Bronchial epithelial cell (primary cell): ENCODE results near the gene TNFRSF1A. TPM values are rescaled to one million over a fixed set of nuclear protein-coding genes. Genes with fewer than 3 reads are reported as not detected.

Experiments used
- DNase-seq: peaks from one replicate; pipeline ENCODE4 v3.0.0-alpha.2; 2010; ENCODE audit warnings: low read depth
- FAIRE-seq: peaks from 2 replicates; lab custom pipeline; 2011; peaks lifted over from hg19 to GRCh38; lab: Jason Lieb, UNC
- H3K27me3 ChIP-seq: 2 replicates; pipeline ENCODE4 v1.5.1; 2011; ENCODE audit warnings: low read length; ENCODE audit not compliant: control insufficient read depth, insufficient read depth
- H3K36me3 ChIP-seq: 2 replicates; pipeline ENCODE4 v1.5.1; 2011; ENCODE audit warnings: low read length; ENCODE audit not compliant: control insufficient read depth, insufficient read depth
- H3K4me3 ChIP-seq: 2 replicates; pipeline ENCODE4 v1.5.1; 2011; ENCODE audit warnings: mild to moderate bottlenecking, low read depth, low read length, control low read depth
- CTCF ChIP-seq: IDR thresholded peaks from 2 replicates; pipeline ENCODE4 v1.5.1; 2011; ENCODE audit warnings: mild to moderate bottlenecking, moderate library complexity, low read length, control low read depth, inconsistent platforms; ENCODE audit not compliant: insufficient read depth, severe bottlenecking
- total RNA-seq: library from RNA; depleted of rRNA; stranded (reverse); fragments of >200 nt; gene quantifications from 2 replicates; pipeline ENCODE4 v1.2.1, GENCODE V29; 2014

Gene TNFRSF1A
- total RNA-seq, 1 donor from 2014 or later = 26.9 TPM

- no peak for FAIRE-seq
- no peak for DNase-seq
- Histone ChIP-seq H3K27me3 (no peaks in the 10 kb centered on the region), H3K4me3 (no peak overlapping the region), H3K36me3 (peaks cover 35% of the 10 kb centered on the region)
- no peak for TF ChIP-seq CTCF
Measured at GRCh38 chr12:6334359-6334758, 7.5 kb downstream of the TNFRSF1A start.

GRCh38 chr12:6333566-6333965 is 8.3 kb downstream of the TNFRSF1A start:
- FAIRE-seq (no peak), DNase-seq (peak; percentile 95)
- no peaks in the 10 kb centered on the region for H3K27me3 ChIP-seq
- no peak for TF ChIP-seq CTCF
- H3K36me3 ChIP-seq = peaks cover 41% of the 10 kb centered on the region
- no peak overlapping the region for H3K4me3 ChIP-seq

GRCh38 chr12:6333029-6333428 is 8.8 kb downstream of the TNFRSF1A start:
- no peak for TF ChIP-seq CTCF
- no peaks in the 10 kb centered on the region for H3K27me3 ChIP-seq
- peaks cover 43% of the 10 kb centered on the region for H3K36me3 ChIP-seq
- H3K4me3 ChIP-seq = no peak overlapping the region
- DNase-seq (no peak), FAIRE-seq (no peak)

- peak; percentile 84 for FAIRE-seq
- Histone ChIP-seq H3K27me3 (no peaks in the 10 kb centered on the region), H3K36me3 (peaks cover 45% of the 10 kb centered on the region), H3K4me3 (no peak overlapping the region)
- peak; percentile 98 for DNase-seq
- TF ChIP-seq CTCF = no peak
Measured at GRCh38 chr12:6332459-6332858, 9.4 kb downstream of the TNFRSF1A start.

GRCh38 chr12:6330999-6331714 is 10.7 kb downstream of the TNFRSF1A start:
- Histone ChIP-seq H3K27me3 (no peaks in the 10 kb centered on the region), H3K36me3 (peaks cover 48% of the 10 kb centered on the region), H3K4me3 (no peak overlapping the region)
- FAIRE-seq (no peak), DNase-seq (no peak)
- TF ChIP-seq CTCF = no peak

- Histone ChIP-seq H3K36me3 (peaks cover 46% of the 10 kb centered on the region), H3K4me3 (no peak overlapping the region), H3K27me3 (no peaks in the 10 kb centered on the region)
- DNase-seq = no peak
- FAIRE-seq = no peak
- TF ChIP-seq CTCF = no peak
Measured at GRCh38 chr12:6330192-6330591, 11.7 kb downstream of the TNFRSF1A start.
